IMR-90 (cell line): ENCODE measurements around the gene FAAP100. TPM values are rescaled to one million over a fixed set of nuclear protein-coding genes. Genes with fewer than 3 reads are reported as not detected.

Source experiments
- ATAC-seq: fragments of 200-7000 bp; cut with Tn5 transposase; 2 replicates; pipeline ENCODE4 v1.9.1; 2020; ENCODE audit warnings: low read depth, mild to moderate bottlenecking, moderate library complexity
- BruUV-seq: library from RNA; stranded (reverse); fragments of 400-500 nt; replicated peaks from 2 replicates; lab custom pipeline; 2021; lab: Mats Ljungman, UMichigan
- CTCF ChIA-PET: fragments of 300-600 bp; formaldehyde crosslinking; extraction: SDS; loops from one replicate; lab custom pipeline; 2021; ENCODE audit warnings: antibody characterized with exemption; lab: Yijun Ruan, JAX
- POLR2A ChIA-PET: fragments of 300-600 bp; sonication (Branson Sonifier 250); formaldehyde crosslinking; loops from one replicate; lab custom pipeline; 2022; ENCODE audit warnings: antibody characterized with exemption; ENCODE audit not compliant: unreplicated experiment; lab: Charles Lee
- DNase-seq: peaks from one replicate; pipeline ENCODE4 v3.0.0; 2013
- H2AFZ ChIP-seq: replicated peaks from 2 replicates; pipeline ENCODE3; 2013; ENCODE audit warnings: low read length, mild to moderate bottlenecking; ENCODE audit not compliant: poor library complexity
- H2AK5ac ChIP-seq: 2 replicates; pipeline ENCODE4 v1.6.1; 2013; ENCODE audit warnings: low read depth, low read length, inconsistent platforms
- H2AK9ac ChIP-seq: replicated peaks from 2 replicates; pipeline ENCODE3; 2013; ENCODE audit warnings: mild to moderate bottlenecking, low read depth, low read length, moderate library complexity; ENCODE audit not compliant: poor library complexity
- H2BK120ac ChIP-seq: 2 replicates; pipeline ENCODE4 v1.6.1; 2013; ENCODE audit warnings: low read depth, low read length, inconsistent platforms
- H2BK15ac ChIP-seq: 3 replicates; pipeline ENCODE4 v1.6.1; 2013; ENCODE audit warnings: low read depth, low read length, inconsistent platforms
- H2BK20ac ChIP-seq: 2 replicates; pipeline ENCODE4 v1.6.1; 2013; ENCODE audit warnings: low read depth, mild to moderate bottlenecking, inconsistent platforms, low read length, moderate library complexity
- H2BK5ac ChIP-seq: 2 replicates; pipeline ENCODE4 v1.6.1; 2013; ENCODE audit warnings: mild to moderate bottlenecking, low read depth, low read length, inconsistent platforms; ENCODE audit not compliant: poor library complexity, severe bottlenecking
- H3K14ac ChIP-seq: replicated peaks from 2 replicates; pipeline ENCODE4 v1.6.1; 2013; ENCODE audit warnings: low read depth, low read length, inconsistent platforms
- H3K18ac ChIP-seq: 2 replicates; pipeline ENCODE4 v1.6.1; 2013; ENCODE audit warnings: low read depth, low read length, control low read depth
- H3K23ac ChIP-seq: 2 replicates; pipeline ENCODE4 v1.6.1; 2013; ENCODE audit warnings: low read depth, low read length, inconsistent platforms
- H3K27ac ChIP-seq: 2 replicates; pipeline ENCODE4 v1.5.1; 2013; ENCODE audit warnings: mild to moderate bottlenecking, control low read depth, low read length; ENCODE audit not compliant: insufficient read depth
- H3K27me3 ChIP-seq: 2 replicates; pipeline ENCODE4 v1.6.1; 2013; ENCODE audit warnings: low read length; ENCODE audit not compliant: control insufficient read depth, insufficient read depth
- H3K36me3 ChIP-seq: 2 replicates; pipeline ENCODE4 v1.6.1; 2013; ENCODE audit warnings: low read length, mixed read lengths; ENCODE audit not compliant: control insufficient read depth, insufficient read depth
- H3K4ac ChIP-seq: 2 replicates; pipeline ENCODE4 v1.6.1; 2013; ENCODE audit warnings: low read depth, low read length, inconsistent platforms
- H3K4me1 ChIP-seq: 2 replicates; pipeline ENCODE4 v1.6.1; 2013; ENCODE audit warnings: low read length, mixed read lengths; ENCODE audit not compliant: control insufficient read depth, insufficient read depth
- H3K4me2 ChIP-seq: 2 replicates; pipeline ENCODE4 v1.6.1; 2013; ENCODE audit warnings: low read depth, mild to moderate bottlenecking, control low read depth, low read length, moderate library complexity
- H3K4me3 ChIP-seq: 2 replicates; pipeline ENCODE4 v1.5.1; 2013; ENCODE audit warnings: low read depth, mild to moderate bottlenecking, control low read depth, low read length, moderate library complexity; ENCODE audit not compliant: insufficient read depth
- H3K56ac ChIP-seq: 2 replicates; pipeline ENCODE4 v1.6.1; 2013; ENCODE audit warnings: low read length, inconsistent platforms; ENCODE audit not compliant: insufficient read depth; ENCODE audit errors: extremely low read depth
- H3K79me1 ChIP-seq, 2 experiments: 2 replicates each; pipeline ENCODE4 v1.6.1; 2013; ENCODE audit warnings: low read length in 2 of 2, inconsistent platforms in 1 of 2, low read depth in 1 of 2
- H3K9ac ChIP-seq: 2 replicates; pipeline ENCODE4 v1.6.1; 2013; ENCODE audit warnings: low read depth, low read length, control low read depth
- H3K9me1 ChIP-seq: 2 replicates; pipeline ENCODE4 v1.6.1; 2013; ENCODE audit warnings: low read length, inconsistent platforms; ENCODE audit not compliant: insufficient read depth
- H3K9me3 ChIP-seq: 2 replicates; pipeline ENCODE4 v1.6.1; 2013; ENCODE audit warnings: low read length; ENCODE audit not compliant: control insufficient read depth, insufficient read depth
- H4K20me1 ChIP-seq: 2 replicates; pipeline ENCODE4 v1.6.1; 2013; ENCODE audit warnings: low read length, inconsistent platforms; ENCODE audit not compliant: insufficient read depth
- H4K5ac ChIP-seq: 2 replicates; pipeline ENCODE4 v1.6.1; 2013; ENCODE audit warnings: mild to moderate bottlenecking, low read depth, low read length, control low read depth
- H4K8ac ChIP-seq, 2 experiments: 2 replicates each; pipeline ENCODE4 v1.6.1; 2013; ENCODE audit warnings: low read depth in 2 of 2, low read length in 2 of 2, control low read depth in 1 of 2, inconsistent platforms in 1 of 2
- H4K91ac ChIP-seq: 2 replicates; pipeline ENCODE4 v1.6.1; 2013; ENCODE audit warnings: low read depth, low read length, inconsistent platforms; ENCODE audit not compliant: insufficient read depth
- BHLHE40 ChIP-seq: fragments of 150-350 bp; IDR thresholded peaks from 2 replicates; pipeline ENCODE4 v1.6.1; 2016; ENCODE audit warnings: mild to moderate bottlenecking, low read depth, low read length
- CEBPB ChIP-seq: IDR thresholded peaks from 2 replicates; pipeline ENCODE4 v1.6.1; 2012; ENCODE audit warnings: low read depth, low read length, improper control_type of control experiment
- CHD1 ChIP-seq: IDR thresholded peaks from 2 replicates; pipeline ENCODE4 v1.6.1; 2012; ENCODE audit warnings: low read depth, low read length, improper control_type of control experiment
- ELK1 ChIP-seq: fragments of 150-350 bp; IDR thresholded peaks from 2 replicates; pipeline ENCODE4 v1.6.1; 2016; ENCODE audit warnings: low read depth, mild to moderate bottlenecking, low read length, moderate library complexity, borderline replicate concordance
- FOS ChIP-seq: fragments of 150-350 bp; IDR thresholded peaks from 2 replicates; pipeline ENCODE4 v1.6.1; 2016; ENCODE audit warnings: low read depth, low read length
- MAFK ChIP-seq: IDR thresholded peaks from 2 replicates; pipeline ENCODE4 v1.6.1; 2012; ENCODE audit warnings: low read depth, low read length, improper control_type of control experiment
- MAZ ChIP-seq: IDR thresholded peaks from 2 replicates; pipeline ENCODE4 v1.6.1; 2012; ENCODE audit warnings: low read depth, mild to moderate bottlenecking, low read length, improper control_type of control experiment, moderate library complexity, borderline replicate concordance
- MXI1 ChIP-seq: IDR thresholded peaks from 2 replicates; pipeline ENCODE4 v1.6.1; 2012; ENCODE audit warnings: low read depth, mild to moderate bottlenecking, low read length, moderate library complexity, borderline replicate concordance
- NFE2L2 ChIP-seq: fragments of 150-350 bp; IDR thresholded peaks from 2 replicates; pipeline ENCODE4 v1.6.1; 2016; ENCODE audit warnings: low read depth, mild to moderate bottlenecking, low read length
- POLR2A ChIP-seq: IDR thresholded peaks from 2 replicates; pipeline ENCODE4 v1.6.1; 2012; ENCODE audit warnings: mild to moderate bottlenecking, low read depth, low read length
- RAD21 ChIP-seq: IDR thresholded peaks from 2 replicates; pipeline ENCODE4 v1.6.1; 2012; ENCODE audit warnings: low read length, improper control_type of control experiment
- RCOR1 ChIP-seq: IDR thresholded peaks from 2 replicates; pipeline ENCODE4 v1.6.1; 2012; ENCODE audit warnings: mild to moderate bottlenecking, low read length, improper control_type of control experiment; ENCODE audit not compliant: insufficient replicate concordance
- RFX5 ChIP-seq: IDR thresholded peaks from 2 replicates; pipeline ENCODE4 v1.8.0; 2012; ENCODE audit warnings: low read depth, mild to moderate bottlenecking, low read length, moderate library complexity
- SMC3 ChIP-seq: fragments of 150-350 bp; IDR thresholded peaks from 2 replicates; pipeline ENCODE4 v1.6.1; 2016; ENCODE audit warnings: low read depth, mild to moderate bottlenecking, antibody characterized with exemption, low read length, moderate library complexity
- USF2 ChIP-seq: fragments of 150-350 bp; IDR thresholded peaks from 2 replicates; pipeline ENCODE4 v1.6.1; 2017; ENCODE audit warnings: mild to moderate bottlenecking, antibody characterized with exemption, low read length, low read depth
- WGBS, 2 experiments: methylation state at CpG; one replicate each; pipeline versions ENCODE4 v1.1.5 to v1.1.7; 2013; ENCODE audit warnings: missing lambda C conversion rate in 2 of 2; ENCODE audit not compliant: insufficient read length in 1 of 2; ENCODE audit errors: extremely low coverage in 2 of 2; 5-methylcytosine and 5-hydroxymethylcytosine counted together
- dilution Hi-C: fragments of 300-500 bp; cut with HindIII; formaldehyde crosslinking; loops from one replicate; pipeline ENCODE4 v1.14.3; 2018; ENCODE audit warnings: low sequenced_read_pairs; ENCODE audit not compliant: unreplicated experiment
- in situ Hi-C: fragments of 300-500 bp; cut with MboI; formaldehyde crosslinking; loops from 3 replicates; pipeline ENCODE4 v1.14.3; 2019; ENCODE audit warnings: low sequenced_read_pairs, inconsistent platforms, mixed read lengths
- intact Hi-C: fragments of 100-400 bp; cut with micrococcal nuclease; formaldehyde crosslinking; loops from 2 replicates; pipeline ENCODE4 v1.10.0; 2022
- polyA plus RNA-seq, 3 experiments: library from polyadenylated mRNA; depleted of rRNA; stranded (reverse); fragments of >200 nt; gene quantifications; 2 replicates each; pipeline ENCODE4 v1.2.3, GENCODE V29; 2012; ENCODE audit warnings: low replicate concordance in 1 of 3
- total RNA-seq: library from RNA; depleted of rRNA; stranded (reverse); fragments of >200 nt; gene quantifications from 2 replicates; pipeline ENCODE4 v1.2.3, GENCODE V29; 2012
- TF ChIP-seq, protein P1 (sequence below): conservative IDR thresholded peaks from 2 replicates; pipeline ENCODE4 v1.5.1; 2012; ENCODE audit warnings: mild to moderate bottlenecking, low read depth, low read length, improper control_type of control experiment

FAAP100 gene
- total and polyA plus RNA-seq, 2 of the 4 experiments (the other 2 are of a cell fraction), result 7.9 to 24.8 TPM

DNA sequence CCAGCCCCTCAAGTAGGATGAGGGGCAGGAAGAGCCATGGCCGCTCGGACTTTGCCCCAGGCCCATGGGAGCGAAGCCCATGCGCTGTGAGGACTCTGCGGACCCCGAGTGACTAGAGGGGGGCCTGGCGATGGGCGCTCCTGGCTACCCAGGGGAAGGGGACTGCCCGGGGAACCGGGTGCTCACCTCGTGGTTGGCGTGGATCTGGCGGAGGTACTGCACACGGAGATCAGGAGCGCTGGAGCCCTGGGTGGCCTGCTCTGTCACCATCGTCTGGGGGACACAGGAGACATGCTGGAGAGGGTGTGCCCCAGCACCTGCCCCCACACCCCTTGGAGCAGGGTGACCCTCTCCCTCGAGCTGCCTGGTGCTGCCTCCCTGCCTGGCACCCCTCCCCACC, 11.0 kb downstream of the FAAP100 start:
- intact Hi-C loops, result no loop called here

More for the DNA sequence above, 11.0 kb downstream of the FAAP100 start:
- in situ Hi-C loops, result no loop called here
- TF ChIP-seq, protein P1, sequence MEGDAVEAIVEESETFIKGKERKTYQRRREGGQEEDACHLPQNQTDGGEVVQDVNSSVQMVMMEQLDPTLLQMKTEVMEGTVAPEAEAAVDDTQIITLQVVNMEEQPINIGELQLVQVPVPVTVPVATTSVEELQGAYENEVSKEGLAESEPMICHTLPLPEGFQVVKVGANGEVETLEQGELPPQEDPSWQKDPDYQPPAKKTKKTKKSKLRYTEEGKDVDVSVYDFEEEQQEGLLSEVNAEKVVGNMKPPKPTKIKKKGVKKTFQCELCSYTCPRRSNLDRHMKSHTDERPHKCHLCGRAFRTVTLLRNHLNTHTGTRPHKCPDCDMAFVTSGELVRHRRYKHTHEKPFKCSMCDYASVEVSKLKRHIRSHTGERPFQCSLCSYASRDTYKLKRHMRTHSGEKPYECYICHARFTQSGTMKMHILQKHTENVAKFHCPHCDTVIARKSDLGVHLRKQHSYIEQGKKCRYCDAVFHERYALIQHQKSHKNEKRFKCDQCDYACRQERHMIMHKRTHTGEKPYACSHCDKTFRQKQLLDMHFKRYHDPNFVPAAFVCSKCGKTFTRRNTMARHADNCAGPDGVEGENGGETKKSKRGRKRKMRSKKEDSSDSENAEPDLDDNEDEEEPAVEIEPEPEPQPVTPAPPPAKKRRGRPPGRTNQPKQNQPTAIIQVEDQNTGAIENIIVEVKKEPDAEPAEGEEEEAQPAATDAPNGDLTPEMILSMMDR, result no peak
- no peak for TF ChIP-seq RFX5
- TF ChIP-seq MAFK, result no peak
- TF ChIP-seq FOS, result no peak
- TF ChIP-seq RCOR1, result no peak
- TF ChIP-seq CEBPB, result no peak
- no peak for TF ChIP-seq POLR2A
- no peak for TF ChIP-seq CHD1
- no peak for TF ChIP-seq RAD21
- no peak for TF ChIP-seq BHLHE40
- TF ChIP-seq USF2, result no peak
- TF ChIP-seq SMC3, result no peak
- no peak for TF ChIP-seq MAZ
- TF ChIP-seq NFE2L2, result no peak
- TF ChIP-seq ELK1, result no peak
- TF ChIP-seq MXI1, result no peak
- Histone ChIP-seq H2AFZ (no peak overlapping the region), H3K9me3 (no peaks in the 10 kb centered on the region), H3K56ac (no peak overlapping the region), H3K36me3 (peaks cover 43% of the 10 kb centered on the region), H2AK9ac (no peak overlapping the region), H3K27me3 (peaks cover 6% of the 10 kb centered on the region; the same call in 1 of the 2 replicates), H3K27ac (no peak overlapping the region), H3K23ac (no peak overlapping the region), H2BK20ac (no peak overlapping the region), H2BK15ac (no peak overlapping the region), H3K4me2 (no peak overlapping the region), H3K79me1 (peaks cover 0 to under 1% of the 10 kb centered on the region in 2 experiments; a peak in 2 of 4 replicates), H4K20me1 (peaks cover 7% of the 10 kb centered on the region), H4K5ac (no peak overlapping the region), H3K14ac (no peak overlapping the region), H2BK120ac (no peak overlapping the region), H3K4me3 (no peak overlapping the region), H2AK5ac (no peak overlapping the region), H2BK5ac (no peak overlapping the region), H3K4me1 (no peaks in the 10 kb centered on the region), H3K18ac (no peak overlapping the region), H4K91ac (no peak overlapping the region), H3K9ac (no peak overlapping the region), H3K9me1 (no peaks in the 10 kb centered on the region), H4K8ac (no peak overlapping the region), H3K4ac (no peak overlapping the region)
- POLR2A ChIA-PET, result no interaction called here
- BruUV-seq, result no TSS peak
- CTCF ChIA-PET, result no interaction called here
- 97% methylated on average over 16 of the region's 17 CpGs; no CpG with 5 or more reads in 1 of the 2 experiments for WGBS, 2 experiments
- dilution Hi-C loops, result no loop called here
- DNase-seq, result no peak
- ATAC-seq, result no peak
